Measurements from ENCODE around the gene CCDC80.

GRCh38 chr3:112611752-112612515 is 29.0 kb downstream of the CCDC80 start:
- TF ChIP-seq CTCF (IDR thresholded peaks at IDR 0.05 in 2 of 3, conservative IDR thresholded peaks at IDR 0.05 in 1 of 3; ENCODE audit: insufficient read depth in 2 of 3, low read depth in 1 of 3, low read length in 3 of 3) (no peak), HMGN3 (IDR thresholded peaks at IDR 0.05; ENCODE audit: borderline replicate concordance, extremely low read depth, insufficient read length, low read depth, low read length) (no peak), ZBTB43 (CRISPR knock-in tag; IDR thresholded peaks at IDR 0.05) (no peak), BHLHE40 (IDR thresholded peaks at IDR 0.05; ENCODE audit: low read length) (no peak), ZNF140 (CRISPR knock-in tag; IDR thresholded peaks at IDR 0.05) (no peak), ZBTB33 (CRISPR knock-in tag; IDR thresholded peaks at IDR 0.05) (no peak), BRCA1 (IDR thresholded peaks at IDR 0.05) (no peak), BRCA1 (CRISPR knock-in tag; IDR thresholded peaks at IDR 0.05) (no peak), CHD2 (IDR thresholded peaks at IDR 0.05; ENCODE audit: low read depth, low read length) (no peak), YBX1 (IDR thresholded peaks at IDR 0.05) (no peak), ZNF239 (CRISPR knock-in tag; IDR thresholded peaks at IDR 0.05) (no peak), ZBTB5 (IDR thresholded peaks at IDR 0.05) (no peak), ELK1 (CRISPR knock-in tag; IDR thresholded peaks at IDR 0.05) (no peak), SP1 (CRISPR knock-in tag; IDR thresholded peaks at IDR 0.05) (no peak), ERF (CRISPR knock-in tag; IDR thresholded peaks at IDR 0.05) (no peak)

Data from K562 (cell line).